AG04449 (cell line): Measurements from ENCODE around the gene NRCAM.
"Not testable (repeated sequence)": the region's sequence is repeated elsewhere in the genome, so short reads cannot be mapped to it uniquely, and the experiment has no call there.

Experiments
- CTCF ChIA-PET: fragments of 350-600 bp; formaldehyde crosslinking; extraction: SDS; loops from one replicate; lab custom pipeline; 2021; ENCODE audit warnings: antibody characterized with exemption; lab: Yijun Ruan, JAX
- POLR2A ChIA-PET: fragments of 400-600, 350-600 bp; formaldehyde crosslinking; extraction: SDS; loops from one replicate; lab custom pipeline; 2020; ENCODE audit warnings: antibody characterized with exemption, inconsistent platforms; lab: Yijun Ruan, JAX
- DNase-seq: peaks from one replicate; pipeline ENCODE4 v3.0.0-alpha.2; 2010; ENCODE audit warnings: low read depth, low spot score
- H3K4me3 ChIP-seq: 2 replicates; pipeline ENCODE4 v1.5.1; 2011; ENCODE audit warnings: low read depth, mild to moderate bottlenecking, control low read depth, low read length
- TF ChIP-seq, protein P1 (sequence below): IDR thresholded peaks from one replicate; pipeline ENCODE4 v1.5.1; 2011; ENCODE audit warnings: mild to moderate bottlenecking, moderate library complexity, low read length, control low read depth, inconsistent platforms; ENCODE audit not compliant: insufficient read depth; ENCODE audit errors: missing control alignments

NRCAM gene

DNA sequence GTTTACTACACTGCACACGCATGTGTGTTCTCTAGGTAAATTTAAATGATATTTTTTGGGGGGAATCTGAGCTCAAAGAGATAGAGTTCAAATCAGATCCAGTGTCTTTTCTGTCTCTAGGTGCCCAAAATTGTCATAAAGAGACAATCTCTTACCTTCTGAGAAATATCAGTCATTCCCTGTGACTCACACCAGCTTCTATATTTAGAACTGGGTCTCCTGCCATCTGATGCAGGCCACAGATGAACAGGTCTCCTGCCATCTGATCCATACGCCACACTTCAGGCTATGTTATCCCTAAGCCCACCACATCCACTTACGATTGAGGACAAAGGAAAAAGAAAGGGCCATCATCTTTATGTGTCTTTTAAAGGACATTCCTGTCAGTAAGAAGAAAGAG lies 189.7 kb downstream of the NRCAM start:
- DNase-seq, result no peak
- ChIA-PET POLR2A (no interaction called here), CTCF (no interaction called here)
- TF ChIP-seq, protein P1, sequence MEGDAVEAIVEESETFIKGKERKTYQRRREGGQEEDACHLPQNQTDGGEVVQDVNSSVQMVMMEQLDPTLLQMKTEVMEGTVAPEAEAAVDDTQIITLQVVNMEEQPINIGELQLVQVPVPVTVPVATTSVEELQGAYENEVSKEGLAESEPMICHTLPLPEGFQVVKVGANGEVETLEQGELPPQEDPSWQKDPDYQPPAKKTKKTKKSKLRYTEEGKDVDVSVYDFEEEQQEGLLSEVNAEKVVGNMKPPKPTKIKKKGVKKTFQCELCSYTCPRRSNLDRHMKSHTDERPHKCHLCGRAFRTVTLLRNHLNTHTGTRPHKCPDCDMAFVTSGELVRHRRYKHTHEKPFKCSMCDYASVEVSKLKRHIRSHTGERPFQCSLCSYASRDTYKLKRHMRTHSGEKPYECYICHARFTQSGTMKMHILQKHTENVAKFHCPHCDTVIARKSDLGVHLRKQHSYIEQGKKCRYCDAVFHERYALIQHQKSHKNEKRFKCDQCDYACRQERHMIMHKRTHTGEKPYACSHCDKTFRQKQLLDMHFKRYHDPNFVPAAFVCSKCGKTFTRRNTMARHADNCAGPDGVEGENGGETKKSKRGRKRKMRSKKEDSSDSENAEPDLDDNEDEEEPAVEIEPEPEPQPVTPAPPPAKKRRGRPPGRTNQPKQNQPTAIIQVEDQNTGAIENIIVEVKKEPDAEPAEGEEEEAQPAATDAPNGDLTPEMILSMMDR, result no peak
- no peak overlapping the region for H3K4me3 ChIP-seq

DNA sequence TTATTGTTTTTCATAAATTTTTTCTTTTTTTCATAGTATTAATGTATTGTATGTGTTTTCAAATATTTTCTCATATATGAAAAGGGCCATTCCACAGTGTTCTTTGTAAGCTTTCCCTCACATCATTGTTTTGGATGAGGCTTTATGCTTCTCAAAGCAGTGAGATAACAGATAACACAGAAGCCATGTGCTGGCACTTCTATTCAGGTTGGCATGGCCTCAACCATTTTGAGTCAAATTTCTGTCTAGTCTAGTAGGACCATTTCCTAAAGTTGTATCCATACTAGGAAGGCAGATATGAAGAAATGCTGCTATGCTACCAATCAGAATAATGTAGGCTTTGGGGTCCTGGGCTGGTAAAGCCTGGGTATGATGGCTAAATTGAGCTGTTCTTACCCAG lies 190.2 kb downstream of the NRCAM start:
- H3K4me3 ChIP-seq, result no peak overlapping the region
- ChIA-PET CTCF (no interaction called here), POLR2A (no interaction called here)
- no peak for DNase-seq
- TF ChIP-seq, protein P1, result no peak

DNA sequence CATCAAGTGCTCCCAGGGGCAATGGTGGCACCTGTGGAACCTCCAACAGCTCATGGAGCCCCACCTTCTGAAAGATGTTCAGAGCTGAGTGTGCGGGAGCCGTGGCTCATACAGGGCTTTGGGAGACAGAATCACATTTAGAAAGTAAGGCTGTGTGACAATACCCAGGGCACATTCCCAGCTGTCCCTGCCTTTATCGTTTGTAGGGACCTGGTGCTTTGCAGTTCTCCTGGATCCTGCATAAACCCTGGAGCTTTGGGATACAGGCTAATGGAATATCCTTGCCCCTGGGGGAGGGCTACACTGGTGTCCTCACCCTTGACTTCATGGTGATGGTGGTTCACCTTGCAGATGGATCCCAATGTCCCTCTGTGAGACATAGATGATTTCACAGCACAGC lies 191.2 kb downstream of the NRCAM start:
- TF ChIP-seq, protein P1, result no peak
- DNase-seq, result no peak
- ChIA-PET POLR2A (no interaction called here), CTCF (no interaction called here)
- H3K4me3 ChIP-seq, result no peak overlapping the region

GRCh38 chr7:108263425-108263824 lies 192.8 kb downstream of the NRCAM start:
- TF ChIP-seq, protein P1, result no peak
- no peak overlapping the region for H3K4me3 ChIP-seq
- no peak for DNase-seq
- CTCF ChIA-PET, result no interaction called here
- POLR2A ChIA-PET, result no interaction called here

DNA sequence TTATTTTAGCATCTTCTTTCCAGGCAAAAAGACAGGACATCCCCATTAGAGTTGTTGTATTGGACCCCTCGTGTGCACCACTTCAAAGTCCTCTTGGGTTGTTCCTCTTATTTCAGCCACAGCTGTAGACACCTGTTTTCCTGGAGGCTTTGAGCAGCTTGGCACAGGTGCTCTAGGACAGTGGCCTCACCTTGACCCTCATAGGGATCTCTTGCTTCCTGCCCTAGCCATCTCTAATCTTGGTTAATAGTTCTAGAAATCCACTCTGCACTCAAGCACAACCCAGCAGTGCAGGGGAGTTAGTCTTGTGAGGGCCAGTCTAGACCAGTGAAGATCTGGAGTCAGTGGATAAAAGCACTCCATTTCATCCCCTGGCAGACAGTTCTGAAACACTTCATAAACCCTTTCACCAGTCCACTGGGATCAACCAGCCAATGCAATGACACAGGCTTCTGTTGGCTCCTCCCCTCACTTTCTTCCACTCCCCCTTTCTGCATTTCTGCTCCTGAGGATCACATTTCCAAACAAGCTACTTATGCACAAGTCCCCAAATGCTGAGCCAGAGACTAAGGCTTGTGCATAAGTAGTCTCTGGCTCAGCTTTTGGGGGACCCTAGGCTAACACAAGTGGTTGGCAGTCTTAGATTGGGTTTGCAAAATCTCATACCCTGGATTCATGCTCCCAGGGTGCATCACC lies 194.5 kb downstream of the NRCAM start:
- TF ChIP-seq, protein P1, result no peak
- POLR2A ChIA-PET, result no interaction called here
- CTCF ChIA-PET, result no interaction called here
- no peak for DNase-seq
- H3K4me3 ChIP-seq, result no peak overlapping the region

- POLR2A ChIA-PET, result interaction anchor here (0.7 kb wide), 1 partner anchor 679 kb away, joined by 3 read pairs; no protein-coding TSS in a partner anchor
- CTCF ChIA-PET, DNase-seq, H3K4me3 ChIP-seq: not testable (repeated sequence)
Observed at GRCh38 chr7:108259447-108259846, 196.8 kb downstream of the NRCAM start.

DNA sequence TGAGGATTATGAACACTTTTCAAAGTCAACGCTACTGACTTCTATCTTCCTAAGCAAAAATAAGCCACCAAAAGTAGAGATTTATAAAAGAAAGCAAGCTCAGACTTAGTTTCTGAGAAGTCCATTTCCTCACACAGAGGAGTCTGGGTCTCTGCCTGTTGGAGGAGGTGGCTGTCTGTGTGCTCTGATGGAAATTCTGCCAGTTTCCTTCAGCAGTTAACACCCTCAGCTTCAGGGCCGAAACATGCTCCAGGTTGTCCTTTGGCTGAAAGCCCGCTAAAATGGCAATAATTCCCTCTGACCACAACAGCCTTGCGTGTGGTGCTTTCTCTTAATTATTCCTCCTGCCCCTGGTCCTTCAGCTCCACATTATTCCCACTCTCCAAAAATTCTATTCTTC lies 198.3 kb downstream of the NRCAM start:
- ChIA-PET CTCF (interaction anchor here (0.9 kb wide), 1 partner anchor 12 kb away, joined by 3 read pairs; no protein-coding TSS in a partner anchor), POLR2A (no interaction called here)
- H3K4me3 ChIP-seq, result no peak overlapping the region
- TF ChIP-seq, protein P1, result no peak
- DNase-seq, result no peak
